HG03196 (cell line): ENCODE measurements around the gene CXCL14.
"Not testable (repeated sequence)": the region's sequence is repeated elsewhere in the genome, so short reads cannot be mapped to it uniquely, and the experiment has no call there.

Experiments
- ATAC-seq: cut with Tn5 transposase; IDR thresholded peaks from one replicate; pipeline ENCODE4 v1.9.1; 2021; ENCODE audit not compliant: unreplicated experiment

The CXCL14 gene

DNA sequence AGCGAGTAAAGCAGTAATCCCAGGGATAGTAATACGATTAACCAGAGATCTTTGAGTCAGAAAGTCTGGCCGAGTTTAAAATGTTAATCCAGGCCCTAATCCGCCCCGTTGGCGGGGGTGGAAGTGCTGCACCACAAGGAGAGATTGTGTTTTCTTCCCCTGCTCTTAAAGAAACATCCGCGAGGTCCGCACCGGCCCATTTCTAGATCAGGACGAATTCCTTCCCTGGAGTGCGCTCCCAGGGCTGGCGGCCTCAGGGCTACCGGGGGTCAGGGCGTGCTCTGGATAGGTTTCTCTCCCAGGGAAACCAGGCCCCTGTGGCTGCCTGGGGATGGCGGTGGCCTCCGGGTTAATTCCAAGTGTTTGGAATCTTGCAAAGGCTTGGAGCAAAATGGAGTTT lies 33.7 kb downstream of the CXCL14 start:
- no peak for ATAC-seq

DNA sequence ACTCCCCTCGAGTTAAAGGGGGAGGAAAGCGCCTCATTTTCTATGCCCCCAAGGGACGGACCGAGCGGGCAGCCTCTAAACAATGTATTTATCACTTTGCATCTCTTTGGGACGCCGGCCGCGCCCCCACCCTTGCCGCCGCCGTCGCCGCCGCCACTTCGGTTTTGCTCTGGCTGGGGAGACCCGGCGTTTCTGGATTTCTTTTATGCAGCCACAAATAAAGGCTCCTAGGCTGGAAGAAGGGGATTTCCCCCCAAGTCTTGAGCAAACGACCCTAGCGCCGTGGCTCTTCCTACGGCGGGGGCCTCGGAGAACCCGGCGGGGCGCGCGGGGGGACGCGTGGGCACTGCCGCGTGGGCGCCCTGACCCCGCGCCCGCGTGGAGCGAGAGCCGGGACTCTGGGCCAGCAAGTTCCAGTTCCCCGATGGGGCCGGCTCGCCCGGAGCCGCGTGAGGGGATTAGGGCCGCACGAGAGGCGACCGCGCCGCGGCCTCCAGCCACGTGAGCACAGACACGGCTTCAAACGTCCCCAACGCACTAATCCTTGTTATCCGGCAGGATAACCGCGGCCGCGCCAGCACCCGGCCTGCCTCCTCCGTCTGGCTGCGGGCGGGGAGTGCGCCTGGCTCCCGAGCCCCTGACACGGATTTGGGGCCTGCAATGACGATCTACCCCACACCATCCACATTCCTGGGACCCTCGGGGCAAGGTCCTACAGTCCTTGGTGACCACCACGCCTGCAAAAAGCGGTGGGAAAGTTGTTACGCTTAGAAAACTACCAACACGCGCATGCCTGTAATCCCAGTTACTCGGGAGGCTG lies 35.1 kb downstream of the CXCL14 start:
- ATAC-seq = no peak

DNA sequence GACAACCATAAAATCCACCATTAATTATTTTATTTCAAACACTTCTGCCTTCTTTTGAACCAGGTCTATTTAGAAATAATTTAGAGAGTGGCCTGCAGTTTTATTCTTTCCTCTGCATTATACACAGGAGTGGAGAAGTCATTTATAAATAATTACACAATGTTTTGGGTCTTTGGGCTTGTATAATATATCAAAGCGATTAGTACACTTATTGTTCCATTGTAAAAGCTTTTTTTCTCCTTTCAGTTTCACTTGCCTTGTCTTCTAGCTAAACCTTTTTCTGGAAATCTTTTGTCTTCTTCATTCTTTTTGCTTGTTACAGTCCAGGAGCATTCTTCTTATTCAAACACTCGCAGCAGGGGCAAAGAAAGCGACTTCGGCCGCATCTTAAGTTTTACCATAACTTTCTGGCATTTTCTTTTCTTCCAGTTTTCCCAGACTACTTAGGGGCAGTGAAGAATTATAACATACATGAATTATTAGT lies 35.7 kb downstream of the CXCL14 start:
- no peak for ATAC-seq

DNA sequence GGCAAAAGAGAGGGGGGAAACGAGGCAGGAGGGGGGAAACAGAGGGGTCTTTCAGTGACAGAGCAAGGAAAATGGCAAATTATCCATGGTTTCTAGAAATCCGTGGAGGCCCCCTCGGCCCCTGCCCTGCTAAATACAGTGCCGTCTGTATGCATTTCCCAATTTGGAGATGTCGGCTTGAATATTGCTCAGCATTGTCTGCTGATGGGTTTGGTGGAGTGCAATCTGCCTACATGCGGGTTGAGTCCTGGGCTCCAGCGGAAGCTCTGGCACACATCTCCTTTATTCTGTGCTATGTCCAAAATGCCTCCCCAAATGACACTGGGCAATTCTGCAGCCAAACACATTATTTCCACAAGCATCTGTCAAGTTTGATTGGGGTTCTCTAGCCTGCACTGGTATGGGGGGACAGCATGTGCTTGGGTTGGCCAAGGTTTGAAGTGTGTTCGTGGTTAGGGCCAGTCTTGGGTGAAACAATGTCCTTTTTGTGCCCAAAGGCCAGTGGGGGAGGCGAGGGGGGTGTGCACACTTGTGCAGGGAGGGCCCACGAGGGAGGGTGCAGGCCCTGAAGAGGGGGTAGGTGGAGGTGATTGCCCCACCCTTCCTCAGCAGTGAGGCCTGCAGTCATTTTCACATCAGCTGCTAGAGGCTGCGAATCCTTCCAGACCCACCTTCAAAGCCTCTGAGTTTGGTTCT lies 36.8 kb downstream of the CXCL14 start:
- ATAC-seq = no peak

DNA sequence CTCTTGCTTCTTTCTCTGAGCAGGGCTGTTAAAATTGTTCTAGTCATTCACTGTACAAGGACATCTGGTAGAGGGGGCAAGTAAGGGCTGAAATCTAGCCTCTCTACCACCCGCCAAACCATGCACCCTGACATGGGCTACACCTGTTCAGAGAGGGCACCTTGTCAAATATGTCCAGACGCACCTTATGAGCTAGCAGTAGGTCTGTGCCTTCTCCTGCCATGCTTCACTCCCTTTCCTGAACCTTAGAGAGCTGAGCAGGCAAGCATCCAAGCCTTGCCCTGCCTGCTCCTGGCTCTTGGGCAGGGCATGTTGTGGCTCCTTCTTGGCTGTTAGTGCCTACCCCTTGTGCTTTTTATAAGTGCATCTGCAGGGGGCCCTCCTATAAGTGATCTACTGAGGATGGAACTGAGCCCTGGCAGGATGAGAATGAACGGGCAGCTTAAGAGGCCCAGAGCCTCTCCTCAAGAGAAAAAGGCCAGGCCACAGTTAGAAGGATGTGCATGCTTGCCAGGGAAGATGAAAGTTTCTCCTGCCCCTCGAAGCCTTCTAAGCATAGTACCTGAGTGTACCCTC lies 39.3 kb downstream of the CXCL14 start:
- ATAC-seq = no peak

DNA sequence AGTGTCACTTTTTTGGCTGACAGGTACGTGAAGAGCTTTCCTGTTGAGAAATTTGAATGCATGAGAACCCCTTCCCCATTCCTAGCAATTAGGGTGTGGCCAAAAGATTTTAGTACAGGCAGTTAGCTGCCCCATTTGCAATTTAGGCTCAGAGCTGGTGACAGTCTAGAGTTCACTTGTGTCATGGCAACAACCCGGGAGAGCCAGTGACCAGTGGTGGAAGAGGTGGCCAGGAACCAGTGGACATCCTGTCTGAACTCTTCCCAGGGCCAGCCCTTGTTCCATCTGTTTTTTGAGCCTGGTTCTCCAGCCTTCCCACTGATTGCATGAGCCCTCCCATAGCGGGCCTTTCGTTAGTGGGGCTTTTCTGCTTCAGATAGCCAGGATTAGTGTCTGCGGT lies 40.5 kb downstream of the CXCL14 start:
- no peak for ATAC-seq

DNA sequence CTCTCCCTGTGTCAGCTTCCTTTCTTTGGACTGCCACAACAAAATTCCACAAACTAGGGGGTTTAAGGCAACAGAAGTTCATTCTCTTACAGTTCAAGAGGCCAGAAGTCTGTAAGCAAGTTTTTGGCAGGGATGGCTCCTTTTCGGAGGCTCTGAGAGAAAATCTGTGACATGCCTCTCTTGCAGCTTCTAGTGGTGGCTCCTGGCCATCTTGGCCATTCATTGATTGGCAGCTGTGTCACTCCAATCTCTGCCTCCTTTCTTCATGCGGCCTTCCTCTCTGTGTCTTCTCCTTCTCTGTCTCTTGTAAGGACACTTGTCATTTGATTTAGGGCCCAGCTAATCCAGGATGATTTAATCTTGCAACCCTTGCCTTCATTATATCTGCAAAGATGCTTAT lies 41.0 kb downstream of the CXCL14 start:
- no peak for ATAC-seq

DNA sequence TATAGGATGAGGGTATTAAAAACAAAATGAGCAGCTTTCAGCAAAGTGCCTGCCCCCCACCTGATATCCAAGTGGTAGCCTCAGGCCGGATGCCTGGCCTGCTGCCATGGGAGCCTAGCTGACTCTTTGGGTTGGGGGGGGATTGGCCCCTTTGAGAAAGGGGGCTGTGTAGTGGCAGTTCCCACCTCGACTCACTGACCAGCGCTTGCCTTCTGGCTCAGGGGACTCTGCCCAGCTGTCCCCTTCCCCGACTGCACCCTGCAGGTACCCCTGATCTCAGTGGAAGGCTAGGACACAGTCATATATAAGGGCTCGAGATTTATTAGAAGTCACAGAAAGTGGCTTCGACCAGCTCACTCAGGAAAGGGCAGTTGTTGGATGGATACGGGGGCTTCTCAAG lies 41.5 kb downstream of the CXCL14 start:
- no peak for ATAC-seq

DNA sequence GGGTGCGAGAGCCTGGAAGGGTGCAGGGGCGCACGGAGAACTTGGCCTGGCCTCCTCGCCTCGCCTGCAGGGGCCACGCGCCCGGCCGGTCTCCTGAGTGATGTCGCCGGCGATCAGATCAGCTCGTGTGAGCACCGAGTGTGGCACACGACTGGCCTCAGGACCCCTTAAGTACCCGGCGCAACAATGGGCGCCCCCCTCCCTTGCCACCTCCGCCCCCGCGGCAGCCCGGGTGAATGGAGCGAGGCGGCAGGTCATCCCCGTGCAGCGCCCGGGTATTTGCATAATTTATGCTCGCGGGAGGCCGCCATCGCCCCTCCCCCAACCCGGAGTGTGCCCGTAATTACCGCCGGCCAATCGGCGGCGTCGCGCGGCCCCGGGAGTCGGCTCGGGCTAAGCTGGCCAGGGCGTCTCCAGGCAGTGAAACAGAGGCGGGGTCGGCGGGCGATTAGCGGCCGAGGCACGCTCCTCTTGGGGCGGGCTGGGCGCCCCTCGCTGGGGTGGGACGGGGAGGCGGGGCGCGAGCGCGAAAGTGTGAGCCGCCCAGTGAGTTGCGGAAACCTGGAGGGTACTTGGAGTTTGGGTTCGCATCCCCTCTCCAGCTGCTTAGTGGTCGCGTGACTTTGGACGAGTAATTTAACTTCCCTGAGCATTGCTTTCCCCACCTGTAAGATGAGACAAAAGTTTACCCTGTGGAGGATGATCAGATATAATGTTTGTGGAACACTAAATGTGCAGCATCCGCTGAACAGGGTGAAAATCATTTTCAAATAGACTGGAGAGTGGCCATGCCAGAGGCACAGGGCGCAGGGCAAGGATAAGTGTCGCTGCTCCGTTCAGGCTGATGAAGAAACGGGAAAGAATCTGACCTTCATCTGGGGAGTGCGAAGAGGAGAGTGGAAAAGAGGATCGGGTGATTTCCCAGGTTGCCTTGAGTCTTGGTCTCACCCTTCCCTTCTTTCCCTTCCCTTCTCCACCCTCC lies 42.7 kb downstream of the CXCL14 start, which contains the start of gene NEUROG1:
Gene NEUROG1, minus strand, starts transcription at position 145 of the 982 bp plus-strand sequence. CDS start 274 bp downstream, outside the sequence.
- no peak for ATAC-seq

DNA sequence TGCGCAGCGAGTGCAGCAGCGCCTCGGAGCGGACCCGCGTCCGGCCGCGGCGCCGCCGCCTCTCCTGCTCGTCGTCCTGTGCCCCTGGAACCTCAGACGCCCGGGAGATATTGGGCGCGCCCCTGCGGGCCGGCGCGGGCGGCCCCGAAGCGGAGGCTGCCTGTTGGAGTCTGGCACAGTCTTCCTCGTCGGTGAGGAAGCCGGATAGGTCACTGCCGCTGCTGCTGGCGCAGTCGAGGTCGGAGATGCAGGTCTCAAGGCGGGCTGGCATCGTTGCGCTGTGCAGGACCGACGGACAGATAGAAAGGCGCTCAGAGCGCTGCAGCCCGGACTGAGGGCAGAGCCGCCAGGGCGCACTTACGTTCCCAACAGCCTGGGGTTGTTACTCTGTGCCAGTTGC lies 43.4 kb downstream of the CXCL14 start:
- ATAC-seq = no peak

DNA sequence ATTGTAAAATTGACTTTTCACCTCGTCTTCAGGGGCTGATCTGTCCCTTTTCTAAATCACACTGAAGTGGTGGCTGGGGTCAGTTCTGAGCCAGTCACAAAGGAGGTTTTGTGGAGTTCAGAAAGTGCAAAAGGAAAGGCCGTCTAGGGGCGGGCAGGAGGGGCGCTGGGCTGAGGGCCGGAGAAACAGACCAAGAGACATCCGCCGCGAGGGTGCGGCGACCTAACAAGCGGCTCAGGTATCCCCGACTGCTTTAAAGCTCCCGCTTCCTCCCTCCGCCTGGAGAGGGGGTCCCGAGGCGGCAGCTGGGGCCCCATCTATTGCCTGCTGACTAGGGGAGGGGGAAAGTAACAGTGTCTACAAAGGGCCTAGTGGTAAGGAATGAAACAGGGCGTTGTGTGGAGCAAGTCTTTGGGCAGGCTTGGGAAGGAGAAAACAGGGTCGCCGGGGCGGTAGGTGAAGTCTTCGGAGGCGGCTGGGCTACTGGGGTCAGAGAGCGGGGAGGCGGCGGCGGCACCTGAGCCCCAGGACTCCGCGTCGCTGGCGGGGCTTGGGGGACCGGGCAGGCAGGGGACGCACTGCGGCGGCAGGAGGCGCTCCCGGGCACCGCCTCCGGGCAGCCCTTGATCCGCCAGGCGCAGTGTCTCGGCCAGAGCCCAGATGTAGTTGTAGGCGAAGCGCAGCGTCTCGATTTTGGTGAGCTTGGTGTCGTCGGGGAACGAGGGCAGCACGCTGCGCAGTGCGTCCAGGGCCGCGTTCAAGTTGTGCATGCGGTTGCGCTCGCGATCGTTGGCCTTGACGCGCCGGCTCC lies 44.0 kb downstream of the CXCL14 start:
- no peak for ATAC-seq

DNA sequence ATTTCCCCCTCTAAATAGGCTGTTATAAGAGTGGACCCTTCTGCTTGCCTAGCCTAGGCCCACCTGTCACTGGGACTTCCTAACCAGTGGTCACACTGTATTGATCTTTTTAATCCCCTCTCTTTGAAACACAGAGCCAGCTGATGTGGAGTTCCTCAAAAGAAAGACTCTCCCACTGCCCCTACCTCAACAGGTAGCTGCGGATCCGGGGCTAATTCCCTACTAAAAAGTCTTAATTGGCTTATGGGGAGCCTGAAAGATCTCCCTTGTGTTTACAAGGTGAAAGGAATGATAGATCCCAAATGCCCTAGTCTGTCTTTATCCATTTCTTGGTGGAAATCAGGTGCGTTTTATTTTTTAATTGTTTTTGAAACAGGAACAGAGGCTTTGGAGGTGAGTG lies 45.0 kb downstream of the CXCL14 start:
- ATAC-seq = no peak

DNA sequence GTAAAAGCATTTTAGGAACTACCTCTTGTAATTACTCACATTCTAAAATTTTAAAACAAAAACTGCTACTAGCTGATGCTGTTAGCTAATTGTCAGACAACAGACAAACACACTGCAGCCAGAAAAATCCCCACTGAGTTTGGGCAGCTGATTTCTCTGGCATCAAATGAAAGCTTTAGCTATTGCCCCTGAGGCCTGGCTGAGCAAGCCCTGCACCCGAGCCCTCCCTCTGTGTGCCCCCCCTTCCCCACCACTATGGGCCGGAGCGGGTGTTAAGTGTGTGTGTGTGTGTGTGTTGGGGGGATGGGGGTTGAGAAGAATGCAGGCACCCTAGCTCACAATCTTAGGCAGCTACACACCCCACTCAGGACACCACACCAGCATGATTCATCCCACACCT lies 45.5 kb downstream of the CXCL14 start:
- no peak for ATAC-seq

DNA sequence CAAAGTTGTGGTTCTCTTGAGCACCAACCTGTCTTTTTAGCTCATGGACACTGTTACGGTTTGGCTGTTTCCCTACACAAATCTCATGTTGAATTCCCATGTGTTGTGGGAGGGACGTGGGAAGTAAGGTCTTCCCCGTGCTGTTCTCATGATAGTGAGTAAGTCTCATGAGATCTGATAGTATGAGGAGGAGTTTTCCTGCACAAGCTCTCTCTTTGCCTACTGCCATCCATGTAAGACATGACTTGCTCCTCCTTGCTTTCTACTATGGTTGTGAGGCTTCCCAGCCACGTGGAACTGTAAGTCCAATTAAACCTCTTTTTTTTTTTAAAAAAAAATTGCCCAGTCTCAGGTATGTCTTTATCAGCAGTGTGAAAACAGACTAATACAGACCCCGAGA lies 49.2 kb downstream of the CXCL14 start:
- not testable (repeated sequence) for ATAC-seq

DNA sequence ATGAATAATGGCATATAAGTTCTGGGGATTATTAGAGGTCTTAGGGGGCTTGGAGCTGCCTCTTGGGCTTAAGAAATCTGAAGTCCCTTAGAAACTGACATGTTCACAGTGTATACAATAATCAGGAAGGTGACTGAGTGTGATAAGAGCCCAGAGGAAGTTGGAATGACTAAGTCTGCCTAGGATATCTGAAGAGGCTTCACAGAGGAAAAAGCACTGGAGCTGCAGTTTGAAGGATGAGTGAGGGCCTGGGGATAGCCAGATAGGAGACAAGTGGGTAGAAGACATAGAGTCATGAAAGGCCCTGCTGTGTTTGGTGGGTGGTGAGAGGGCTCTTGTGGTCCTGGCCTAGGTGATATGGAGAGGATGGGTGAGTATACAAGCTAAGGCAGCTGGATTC lies 51.9 kb downstream of the CXCL14 start:
- ATAC-seq = no peak

DNA sequence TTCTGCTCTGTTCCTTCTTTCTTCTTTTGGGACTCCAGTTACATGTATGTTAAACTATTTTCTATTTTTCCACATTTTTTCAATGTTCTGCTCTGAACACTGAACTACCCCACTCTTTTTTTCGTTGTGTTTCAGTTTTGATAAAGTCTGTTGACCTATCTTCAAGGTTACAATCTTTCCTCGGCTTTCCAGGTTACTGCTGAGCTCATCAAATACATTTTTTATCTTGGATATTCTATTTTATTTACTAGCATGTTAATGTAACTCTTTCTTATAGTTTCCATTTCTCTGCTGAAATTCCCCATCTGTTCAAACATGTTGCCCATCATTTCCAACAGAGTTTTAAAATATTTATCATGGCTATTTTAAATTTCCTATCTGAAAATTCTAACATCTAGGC lies 56.8 kb downstream of the CXCL14 start:
- ATAC-seq = no peak
